ENCODE measurements around the gene ELANE. TPM values are rescaled to one million over a fixed set of nuclear protein-coding genes. Genes with fewer than 3 reads are reported as not detected.

ELANE gene
- total and polyA plus RNA-seq, 9 of the 15 experiments (the other 6 are each of a cell fraction or from before 2014, with no cell fraction given), result not detected

DNA sequence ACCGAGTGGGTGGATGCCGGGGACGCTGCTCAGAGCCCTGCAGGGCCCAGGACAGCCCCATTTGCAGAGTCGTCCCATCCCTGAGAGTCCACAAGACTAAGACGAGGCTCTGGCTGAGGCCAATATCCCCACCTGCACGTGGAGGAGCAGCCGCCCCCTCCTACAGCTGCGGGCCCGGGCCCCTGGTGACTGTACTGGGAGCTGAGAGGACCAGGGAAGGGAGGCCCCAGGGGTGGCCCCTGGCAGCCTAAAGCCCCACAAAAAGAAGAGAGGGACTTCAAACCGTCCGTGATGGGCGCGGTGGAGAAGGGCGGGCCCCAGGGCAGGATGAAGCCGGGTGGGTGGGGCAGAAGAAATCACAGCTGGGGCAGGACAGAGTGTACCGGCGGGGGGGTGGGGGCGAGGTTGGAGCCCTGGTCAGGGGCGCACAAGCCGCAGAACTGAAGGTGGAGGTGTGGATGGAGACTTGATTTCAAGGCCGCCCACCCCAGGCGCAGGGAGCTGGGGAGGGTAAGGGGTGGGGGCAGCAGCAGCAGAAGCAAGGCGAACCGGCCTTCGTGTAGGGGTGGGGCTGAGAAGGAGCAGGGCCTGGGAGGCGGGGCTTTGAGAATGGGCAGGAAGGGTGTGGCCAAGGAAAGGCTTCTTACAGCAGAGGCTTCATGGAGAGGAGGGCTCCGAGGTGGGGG lies 20.3 kb downstream of the ELANE start (continued):
- TF ChIP-seq, protein P1, sequence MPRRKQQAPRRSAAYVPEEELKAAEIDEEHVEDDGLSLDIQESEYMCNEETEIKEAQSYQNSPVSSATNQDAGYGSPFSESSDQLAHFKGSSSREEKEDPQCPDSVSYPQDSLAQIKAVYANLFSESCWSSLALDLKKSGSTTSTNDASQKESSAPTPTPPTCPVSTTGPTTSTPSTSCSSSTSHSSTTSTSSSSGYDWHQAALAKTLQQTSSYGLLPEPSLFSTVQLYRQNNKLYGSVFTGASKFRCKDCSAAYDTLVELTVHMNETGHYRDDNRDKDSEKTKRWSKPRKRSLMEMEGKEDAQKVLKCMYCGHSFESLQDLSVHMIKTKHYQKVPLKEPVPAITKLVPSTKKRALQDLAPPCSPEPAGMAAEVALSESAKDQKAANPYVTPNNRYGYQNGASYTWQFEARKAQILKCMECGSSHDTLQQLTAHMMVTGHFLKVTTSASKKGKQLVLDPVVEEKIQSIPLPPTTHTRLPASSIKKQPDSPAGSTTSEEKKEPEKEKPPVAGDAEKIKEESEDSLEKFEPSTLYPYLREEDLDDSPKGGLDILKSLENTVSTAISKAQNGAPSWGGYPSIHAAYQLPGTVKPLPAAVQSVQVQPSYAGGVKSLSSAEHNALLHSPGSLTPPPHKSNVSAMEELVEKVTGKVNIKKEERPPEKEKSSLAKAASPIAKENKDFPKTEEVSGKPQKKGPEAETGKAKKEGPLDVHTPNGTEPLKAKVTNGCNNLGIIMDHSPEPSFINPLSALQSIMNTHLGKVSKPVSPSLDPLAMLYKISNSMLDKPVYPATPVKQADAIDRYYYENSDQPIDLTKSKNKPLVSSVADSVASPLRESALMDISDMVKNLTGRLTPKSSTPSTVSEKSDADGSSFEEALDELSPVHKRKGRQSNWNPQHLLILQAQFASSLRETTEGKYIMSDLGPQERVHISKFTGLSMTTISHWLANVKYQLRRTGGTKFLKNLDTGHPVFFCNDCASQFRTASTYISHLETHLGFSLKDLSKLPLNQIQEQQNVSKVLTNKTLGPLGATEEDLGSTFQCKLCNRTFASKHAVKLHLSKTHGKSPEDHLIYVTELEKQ (CRISPR knock-in tag; IDR thresholded peaks at IDR 0.05), result no peak
- TF ChIP-seq HES1 (IDR thresholded peaks at IDR 0.05; ENCODE audit: low read depth) (no peak), ARID1B (IDR thresholded peaks at IDR 0.05) (0 out of 2 replicates have a peak, but pooled peaks have one; percentile 18), SAFB (IDR thresholded peaks at IDR 0.05; ENCODE audit: borderline replicate concordance, low read depth, low read length) (no peak), RBFOX2 (IDR thresholded peaks at IDR 0.05; ENCODE audit: low read depth, low read length) (peak; percentile 59), JUND (IDR thresholded peaks at IDR 0.05; ENCODE audit: borderline replicate concordance, low read depth, low read length) (no peak), JUND (tag; IDR thresholded peaks at IDR 0.05; ENCODE audit: borderline replicate concordance, low read depth, low read length) (no peak), ZNF175 (CRISPR knock-in tag; IDR thresholded peaks at IDR 0.05; ENCODE audit: low read depth) (no peak), NR2F6 (CRISPR knock-in tag; IDR thresholded peaks at IDR 0.05) (no peak), EGR1 (conservative IDR thresholded peaks at IDR 0.05) (peak; percentile 13; the same call in 1 of the 2 replicates), ETV6 (IDR thresholded peaks at IDR 0.05; ENCODE audit: borderline replicate concordance in 1 of 2, low read depth in 2 of 2, low read length in 1 of 2) (no peak), ETV6 (CRISPR knock-in tag; IDR thresholded peaks at IDR 0.05; ENCODE audit: borderline replicate concordance) (no peak), ZBTB17 (CRISPR knock-in tag; IDR thresholded peaks at IDR 0.05) (no peak), RBM17 (IDR thresholded peaks at IDR 0.05; ENCODE audit: borderline replicate concordance, low read depth, low read length) (no peak), BCOR (IDR thresholded peaks at IDR 0.05) (no peak), ZNF41 (CRISPR knock-in tag; conservative IDR thresholded peaks at IDR 0.05) (no peak)
